ENCODE measurements around the gene ATXN2. TPM values are rescaled to one million over a fixed set of nuclear protein-coding genes. Genes with fewer than 3 reads are reported as not detected.
"Not testable (repeated sequence)": the region's sequence is repeated elsewhere in the genome, so short reads cannot be mapped to it uniquely, and the experiment has no call there.

Gene ATXN2
- total RNA-seq, 2 donors from 2014 or later, result 37.1 to 55.4 TPM

GRCh38 chr12:111607239-111607638, 8.1 kb upstream of the ATXN2 start:
- ATAC-seq (no peak), DNase-seq (no peak)
- no peaks in the 10 kb centered on the region for H3K36me3 ChIP-seq (replicated peaks in 1 of 2; ENCODE audit: insufficient read depth in 1 of 2, low read depth in 2 of 2)
- no peaks in the 10 kb centered on the region for H3K27me3 ChIP-seq
- intact Hi-C loops (cut with DNase I), result no loop called here
- no peaks in the 10 kb centered on the region for H3K9me3 ChIP-seq
- TF ChIP-seq CTCF (IDR thresholded peaks at IDR 0.05) (no peak), POLR2A (IDR thresholded peaks at IDR 0.05) (no peak)
- H3K4me1 ChIP-seq, result no peaks in the 10 kb centered on the region
- no peak overlapping the region for H3K27ac ChIP-seq
- no peak overlapping the region for H3K4me3 ChIP-seq
- 50 to 86% methylated on average over 2 to 3 of the region's 3 CpGs for WGBS, 2 donors

GRCh38 chr12:111606767-111607230, 7.7 kb upstream of the ATXN2 start:
- 70 to 73% methylated on average over 3 of the region's 3 CpGs for WGBS, 2 donors

GRCh38 chr12:111605911-111606766, 7.0 kb upstream of the ATXN2 start:
- Histone ChIP-seq H3K36me3 (replicated peaks in 1 of 2; ENCODE audit: insufficient read depth in 1 of 2, low read depth in 2 of 2) (no peaks in the 10 kb centered on the region), H3K27me3 (no peaks in the 10 kb centered on the region), H3K4me3 (no peak overlapping the region), H3K27ac (no peak overlapping the region), H3K4me1 (no peaks in the 10 kb centered on the region), H3K9me3 (no peaks in the 10 kb centered on the region)
- ATAC-seq (no peak), DNase-seq (no peak)
- no peak for TF ChIP-seq POLR2A (IDR thresholded peaks at IDR 0.05)
- no peak for TF ChIP-seq CTCF (IDR thresholded peaks at IDR 0.05)
- intact Hi-C loops (cut with DNase I), result no loop called here
- 66 to 77% methylated on average over 7 of the region's 7 CpGs for WGBS, 2 donors

More at GRCh38 chr12:111606767-111607230, 7.7 kb upstream of the ATXN2 start:
- no peak overlapping the region for H3K4me3 ChIP-seq
- H3K27me3 ChIP-seq, result no peaks in the 10 kb centered on the region
- ATAC-seq (no peak), DNase-seq (no peak)
- H3K36me3 ChIP-seq (replicated peaks in 1 of 2; ENCODE audit: insufficient read depth in 1 of 2, low read depth in 2 of 2), result no peaks in the 10 kb centered on the region
- TF ChIP-seq POLR2A (IDR thresholded peaks at IDR 0.05), result no peak
- TF ChIP-seq CTCF (IDR thresholded peaks at IDR 0.05), result no peak
- H3K27ac ChIP-seq, result no peak overlapping the region
- no peaks in the 10 kb centered on the region for H3K4me1 ChIP-seq
- no peaks in the 10 kb centered on the region for H3K9me3 ChIP-seq
- intact Hi-C loops (cut with DNase I), result no loop called here

- ATAC-seq; H3K36me3 ChIP-seq (replicated peaks in 1 of 2; ENCODE audit: insufficient read depth in 1 of 2, low read depth in 2 of 2): not testable (repeated sequence)
- 88 to 94% methylated on average over 11 of the region's 11 CpGs for whole genome bisulfite sequencing, 2 donors
Observed at GRCh38 chr12:111602857-111603256, 3.7 kb upstream of the ATXN2 start.

GRCh38 chr12:111602348-111602747, 3.2 kb upstream of the ATXN2 start:
- WGBS, 2 donors, result 100% methylated on average over 2 of the region's 2 CpGs
- Histone ChIP-seq H3K4me3 (no peak overlapping the region), H3K9me3 (no peaks in the 10 kb centered on the region), H3K27ac (no peak overlapping the region), H3K36me3 (replicated peaks in 1 of 2; ENCODE audit: insufficient read depth in 1 of 2, low read depth in 2 of 2) (no peaks in the 10 kb centered on the region), H3K27me3 (no peaks in the 10 kb centered on the region), H3K4me1 (peaks cover 7% of the 10 kb centered on the region)
- no peak for ATAC-seq
- intact Hi-C loops (cut with DNase I), result no loop called here
- TF ChIP-seq POLR2A (IDR thresholded peaks at IDR 0.05) (no peak), CTCF (IDR thresholded peaks at IDR 0.05) (no peak)
- no peak for DNase-seq

More at GRCh38 chr12:111602857-111603256, 3.7 kb upstream of the ATXN2 start:
- H3K4me3 ChIP-seq; H3K9me3 ChIP-seq; DNase-seq; intact Hi-C loops (cut with DNase I); H3K27me3 ChIP-seq; H3K27ac ChIP-seq; H3K4me1 ChIP-seq: not testable (repeated sequence)

- H3K4me3 ChIP-seq; H3K9me3 ChIP-seq; intact Hi-C loops (cut with DNase I); ATAC-seq; DNase-seq; H3K36me3 ChIP-seq (replicated peaks in 1 of 2; ENCODE audit: insufficient read depth in 1 of 2, low read depth in 2 of 2); H3K27ac ChIP-seq; H3K27me3 ChIP-seq: not testable (repeated sequence)
- H3K4me1 ChIP-seq, result peaks cover 20% of the 10 kb centered on the region
- WGBS, 2 donors, result 96 to 98% methylated on average over 12 of the region's 12 CpGs
Observed at GRCh38 chr12:111600986-111601385, 1.9 kb upstream of the ATXN2 start.

Data from body of pancreas (tissue), 4 donors.